GM19099 (cell line): ENCODE measurements around the gene ARHGAP42.

Experiments
- POLR2A ChIP-seq: IDR thresholded peaks from 3 replicates; pipeline ENCODE4 v1.6.1; 2011; ENCODE audit warnings: low read depth; ENCODE audit not compliant: insufficient read length; ENCODE audit errors: extremely low read depth

ARHGAP42 gene

GRCh38 chr11:101028644-101029043 is 341.6 kb downstream of the ARHGAP42 start:
- no peak for TF ChIP-seq POLR2A

DNA sequence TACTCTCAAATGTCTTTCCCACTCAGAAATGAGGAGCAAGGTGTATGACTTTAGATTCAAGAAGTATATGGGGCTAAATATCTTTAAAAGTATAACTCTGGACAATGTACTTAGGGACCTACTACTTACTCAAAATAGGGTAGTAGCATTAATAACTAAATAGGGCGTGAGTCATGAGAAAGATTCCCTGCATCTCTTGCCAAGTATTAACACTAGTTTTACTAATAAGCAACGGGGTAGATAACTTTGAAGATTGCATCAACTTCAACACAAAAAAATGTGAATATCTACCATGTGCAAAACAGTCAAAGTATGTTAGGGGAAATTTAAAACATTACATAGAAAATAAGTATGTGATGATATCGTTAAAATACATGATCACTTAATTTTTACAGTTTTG is 342.9 kb downstream of the ARHGAP42 start:
- TF ChIP-seq POLR2A = no peak

DNA sequence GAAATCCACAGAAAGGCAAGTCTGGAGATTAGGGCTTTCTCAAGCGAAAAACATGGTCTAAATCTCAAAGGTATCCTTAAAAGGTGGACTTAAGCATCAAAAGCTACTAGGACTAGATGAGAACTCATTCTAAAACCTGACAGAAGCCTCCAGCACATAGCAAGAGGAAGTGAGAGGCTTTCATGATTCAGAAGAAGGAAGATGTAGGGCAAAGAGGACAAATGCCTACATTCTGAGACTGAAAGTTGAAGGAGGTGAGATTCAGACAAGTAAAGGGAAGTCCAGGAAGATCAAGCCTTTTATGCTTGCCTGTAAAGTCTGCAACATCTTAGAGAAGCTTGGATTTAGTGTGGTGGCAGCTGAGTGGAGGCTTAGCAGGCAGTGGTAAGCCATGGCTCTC is 343.6 kb downstream of the ARHGAP42 start:
- TF ChIP-seq POLR2A = no peak

GRCh38 chr11:101031713-101032112 is 344.6 kb downstream of the ARHGAP42 start:
- no peak for TF ChIP-seq POLR2A

DNA sequence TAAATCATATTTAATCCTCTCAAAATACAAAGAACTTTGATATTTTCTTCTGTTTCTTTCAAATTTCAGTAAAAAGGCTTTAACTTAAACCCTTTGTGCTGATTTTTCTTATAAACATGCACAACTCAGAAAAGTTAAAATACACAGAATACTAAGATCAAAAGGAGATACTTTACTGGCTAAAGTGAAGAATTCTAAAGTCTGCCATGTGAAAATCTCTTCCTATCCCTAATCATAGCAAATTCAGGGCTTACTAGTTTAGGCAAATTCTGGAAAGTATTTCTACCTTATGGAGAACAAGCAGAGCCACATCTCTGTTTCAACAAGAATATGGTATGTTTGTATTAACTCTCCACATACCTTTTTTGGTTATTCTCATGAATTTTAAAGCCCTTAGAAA is 345.9 kb downstream of the ARHGAP42 start:
- no peak for TF ChIP-seq POLR2A

GRCh38 chr11:101034076-101034475 is 347.0 kb downstream of the ARHGAP42 start:
- TF ChIP-seq POLR2A = no peak

- no peak for TF ChIP-seq POLR2A
Measured at GRCh38 chr11:101035872-101036271, 348.8 kb downstream of the ARHGAP42 start.
